ENCODE measurements around the gene BPIFB4.
"Not testable (repeated sequence)": the region's sequence is repeated elsewhere in the genome, so short reads cannot be mapped to it uniquely, and the experiment has no call there.

BPIFB4 gene

DNA sequence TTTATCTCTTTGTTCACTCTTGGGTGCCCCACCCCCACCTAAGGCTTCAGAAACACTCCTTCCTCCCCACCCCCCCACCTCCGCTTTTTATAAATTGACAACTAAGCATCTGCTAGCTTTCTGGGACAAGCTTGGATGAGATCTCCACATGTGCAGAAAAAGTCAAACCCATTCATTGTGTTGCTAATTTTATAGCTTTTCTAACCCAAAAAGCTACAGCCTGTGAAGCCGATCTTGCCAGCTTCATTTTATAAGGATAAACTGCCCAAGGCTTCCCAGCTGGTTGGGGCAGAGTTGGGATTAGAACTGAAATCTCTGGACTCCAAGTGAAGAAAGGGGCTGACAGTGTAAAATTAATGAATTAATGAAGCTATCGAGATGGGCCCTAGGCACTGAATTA lies 24.1 kb downstream of the BPIFB4 start:
- H3K4me3 ChIP-seq (ENCODE audit: low read length in 2 of 2) = no peak overlapping the region
- no peak overlapping the region for H3K9ac ChIP-seq (ENCODE audit: low read length in 2 of 2)
- H3K4me1 ChIP-seq (ENCODE audit: control insufficient read depth, insufficient read depth, low read length) = peaks cover 2% of the 10 kb centered on the region
- H3K27me3 ChIP-seq (ENCODE audit: control insufficient read depth in 1 of 2, insufficient read depth in 2 of 2, low read length in 2 of 2) = peaks cover 0 to 8% of the 10 kb centered on the region in 2 donors
- H3K9me3 ChIP-seq (ENCODE audit: control insufficient read depth in 2 of 2, low read length in 2 of 2) = no peaks in the 10 kb centered on the region
- H3K27ac ChIP-seq (ENCODE audit: low read length) = no peak overlapping the region
- no peaks in the 10 kb centered on the region for H3K36me3 ChIP-seq (ENCODE audit: control insufficient read depth in 2 of 2, insufficient read depth in 2 of 2, low read length in 2 of 2)

DNA sequence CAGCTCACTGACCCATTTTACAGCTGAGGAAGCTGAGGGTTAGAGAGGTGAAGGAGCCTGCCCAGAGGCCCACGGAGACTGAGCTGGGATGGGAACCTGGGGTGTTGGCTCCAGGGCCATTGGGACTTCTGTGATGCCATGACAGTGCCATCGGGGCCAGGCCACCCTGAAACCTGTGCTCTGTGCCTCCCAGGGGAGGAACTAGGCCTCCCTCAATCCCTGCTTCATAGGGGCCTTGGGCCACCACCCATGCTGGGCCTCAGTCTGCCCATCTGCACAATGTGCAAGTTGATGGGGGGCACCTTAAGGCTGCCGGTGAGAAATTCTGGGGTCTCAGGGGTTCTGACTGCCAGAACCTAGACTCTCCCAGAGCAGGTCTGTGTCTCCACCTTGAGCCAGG lies 24.9 kb downstream of the BPIFB4 start:
- Histone ChIP-seq H3K27me3 (ENCODE audit: control insufficient read depth in 1 of 2, insufficient read depth in 2 of 2, low read length in 2 of 2) (peaks cover 0 to 8% of the 10 kb centered on the region in 2 donors), H3K27ac (ENCODE audit: low read length) (no peak overlapping the region), H3K4me3 (ENCODE audit: low read length in 2 of 2) (no peak overlapping the region), H3K9ac (ENCODE audit: low read length in 2 of 2) (no peak overlapping the region), H3K9me3 (ENCODE audit: control insufficient read depth in 2 of 2, low read length in 2 of 2) (no peaks in the 10 kb centered on the region), H3K4me1 (ENCODE audit: control insufficient read depth, insufficient read depth, low read length) (peaks cover 2% of the 10 kb centered on the region), H3K36me3 (ENCODE audit: control insufficient read depth in 2 of 2, insufficient read depth in 2 of 2, low read length in 2 of 2) (no peaks in the 10 kb centered on the region)

DNA sequence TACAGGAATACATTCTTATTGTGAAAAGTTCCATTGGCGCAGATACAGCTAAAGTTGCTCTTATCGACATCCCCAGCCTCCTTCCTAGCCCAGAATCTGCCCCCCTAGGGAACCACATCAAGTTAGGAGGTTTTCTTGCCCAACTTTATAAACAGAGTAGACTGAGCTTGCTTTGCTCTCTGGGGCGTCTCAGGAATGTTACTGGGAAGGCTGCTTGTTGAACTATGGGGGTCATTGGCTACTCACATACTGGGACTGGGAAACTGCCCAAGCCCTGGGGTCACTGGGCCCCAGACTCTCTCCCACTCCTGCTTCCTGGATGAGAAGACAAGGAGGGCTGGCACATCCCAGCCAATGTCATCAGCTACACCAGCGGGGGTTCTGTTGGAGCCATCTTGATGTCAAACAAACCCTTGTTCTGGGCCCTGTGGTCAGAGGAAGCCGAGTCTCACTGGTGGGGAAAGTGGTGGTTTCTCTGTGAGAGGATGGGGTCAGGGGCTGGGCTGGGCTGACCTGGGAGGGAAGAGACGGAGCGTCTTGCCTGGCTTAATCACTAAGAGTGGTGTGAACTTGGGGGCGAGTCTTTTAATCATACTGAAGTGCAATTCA lies 26.0 kb downstream of the BPIFB4 start:
- Histone ChIP-seq H3K4me1 (ENCODE audit: control insufficient read depth, insufficient read depth, low read length) (peaks cover 2% of the 10 kb centered on the region), H3K4me3 (ENCODE audit: low read length in 2 of 2) (no peak overlapping the region), H3K27me3 (ENCODE audit: control insufficient read depth in 1 of 2, insufficient read depth in 2 of 2, low read length in 2 of 2) (peaks cover 0 to 6% of the 10 kb centered on the region in 2 donors), H3K27ac (ENCODE audit: low read length) (no peak overlapping the region), H3K36me3 (ENCODE audit: control insufficient read depth in 2 of 2, insufficient read depth in 2 of 2, low read length in 2 of 2) (no peaks in the 10 kb centered on the region), H3K9ac (ENCODE audit: low read length in 2 of 2) (no peak overlapping the region), H3K9me3 (ENCODE audit: control insufficient read depth in 2 of 2, low read length in 2 of 2) (no peaks in the 10 kb centered on the region)

DNA sequence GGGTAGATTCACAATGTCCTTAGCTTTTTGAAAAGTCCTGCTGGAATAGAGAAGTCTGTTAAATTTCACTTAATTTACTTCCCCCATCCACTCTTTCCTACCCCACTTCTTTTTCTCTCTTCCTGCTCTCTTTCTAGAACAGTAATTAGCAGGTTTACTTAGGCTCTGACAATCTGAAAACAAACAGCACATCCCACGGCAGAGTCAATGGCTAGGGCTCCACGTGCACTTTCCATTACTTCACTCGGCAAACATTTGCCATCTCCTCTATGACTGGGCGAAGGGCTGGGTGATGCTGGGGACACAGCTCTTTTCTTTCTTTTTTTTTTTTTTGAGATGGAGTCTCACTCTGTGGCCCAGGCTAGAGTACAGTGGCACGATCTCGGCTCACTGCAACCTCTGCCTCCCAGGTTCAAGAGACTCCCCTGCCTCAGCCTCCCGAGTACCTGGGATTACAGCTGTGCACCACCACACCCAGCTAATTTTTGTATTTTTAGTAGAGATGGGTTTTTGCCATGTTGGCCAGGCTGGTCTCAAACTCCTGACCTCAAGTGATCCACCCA lies 26.7 kb downstream of the BPIFB4 start:
- H3K27ac ChIP-seq (ENCODE audit: low read length); H3K36me3 ChIP-seq (ENCODE audit: control insufficient read depth in 2 of 2, insufficient read depth in 2 of 2, low read length in 2 of 2); H3K4me3 ChIP-seq (ENCODE audit: low read length in 2 of 2); H3K27me3 ChIP-seq (ENCODE audit: control insufficient read depth in 1 of 2, insufficient read depth in 2 of 2, low read length in 2 of 2); H3K4me1 ChIP-seq (ENCODE audit: control insufficient read depth, insufficient read depth, low read length); H3K9ac ChIP-seq (ENCODE audit: low read length in 2 of 2); H3K9me3 ChIP-seq (ENCODE audit: control insufficient read depth in 2 of 2, low read length in 2 of 2): not testable (repeated sequence)

DNA sequence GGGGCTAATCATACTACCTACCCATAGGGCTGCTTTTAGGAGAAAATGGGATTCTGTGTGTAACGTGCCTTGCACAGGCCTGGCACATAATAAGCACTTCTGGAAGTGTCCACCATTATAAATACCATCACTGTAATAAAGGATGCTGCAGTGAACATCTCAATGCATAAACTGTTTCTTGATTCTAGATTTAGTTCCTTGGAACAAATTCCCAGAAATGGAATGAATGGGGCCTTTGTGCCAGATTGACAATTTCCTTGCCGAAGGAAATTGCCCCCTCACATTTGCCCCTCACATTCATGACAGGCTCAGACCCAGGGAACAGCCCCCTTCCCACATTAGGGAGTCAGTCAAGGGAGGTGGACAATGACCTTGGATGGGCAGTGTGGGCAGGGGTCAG lies 29.2 kb downstream of the BPIFB4 start:
- H3K27ac ChIP-seq (ENCODE audit: low read length) = no peak overlapping the region
- no peaks in the 10 kb centered on the region for H3K36me3 ChIP-seq (ENCODE audit: control insufficient read depth in 2 of 2, insufficient read depth in 2 of 2, low read length in 2 of 2)
- H3K9ac ChIP-seq (ENCODE audit: low read length in 2 of 2) = no peak overlapping the region
- H3K4me3 ChIP-seq (ENCODE audit: low read length in 2 of 2) = no peak overlapping the region
- no peaks in the 10 kb centered on the region for H3K9me3 ChIP-seq (ENCODE audit: control insufficient read depth in 2 of 2, low read length in 2 of 2)
- H3K4me1 ChIP-seq (ENCODE audit: control insufficient read depth, insufficient read depth, low read length) = peaks cover 2% of the 10 kb centered on the region
- no peaks in the 10 kb centered on the region for H3K27me3 ChIP-seq (ENCODE audit: control insufficient read depth in 1 of 2, insufficient read depth in 2 of 2, low read length in 2 of 2)

DNA sequence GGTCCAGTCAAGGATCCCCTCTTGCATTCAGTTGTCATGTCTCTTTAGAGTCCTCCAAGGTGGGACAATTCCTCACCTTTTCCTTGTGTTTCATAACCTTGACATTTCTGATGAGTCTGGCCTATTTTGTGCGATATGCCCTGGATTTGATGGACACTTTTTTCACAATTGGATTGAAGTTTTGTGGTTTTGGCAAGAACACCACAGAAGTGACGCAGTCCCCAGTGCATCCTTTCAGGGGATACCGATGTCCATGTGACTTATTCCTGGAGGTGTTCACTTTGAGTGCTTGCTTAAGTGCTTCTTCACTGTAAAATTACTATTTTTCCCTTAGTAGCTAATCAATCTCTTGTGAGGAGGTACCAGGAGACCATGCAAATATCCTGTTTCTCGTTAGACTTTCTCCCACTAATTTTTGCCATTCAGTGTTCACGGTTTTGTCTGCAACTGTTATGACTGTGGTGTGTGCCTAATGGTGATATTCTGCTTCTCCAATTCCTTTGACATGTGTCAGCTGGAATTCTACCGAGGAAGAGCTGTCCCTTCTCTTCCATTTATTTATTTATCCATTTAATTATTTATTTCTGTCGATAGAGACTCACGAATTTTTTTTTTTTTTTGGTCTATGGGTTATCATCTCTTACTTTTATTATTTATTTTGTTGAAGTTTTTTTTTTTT lies 30.8 kb downstream of the BPIFB4 start:
- no peaks in the 10 kb centered on the region for H3K36me3 ChIP-seq (ENCODE audit: control insufficient read depth in 2 of 2, insufficient read depth in 2 of 2, low read length in 2 of 2)
- no peaks in the 10 kb centered on the region for H3K9me3 ChIP-seq (ENCODE audit: control insufficient read depth in 2 of 2, low read length in 2 of 2)
- no peak overlapping the region for H3K27ac ChIP-seq (ENCODE audit: low read length)
- no peaks in the 10 kb centered on the region for H3K27me3 ChIP-seq (ENCODE audit: control insufficient read depth in 1 of 2, insufficient read depth in 2 of 2, low read length in 2 of 2)
- peaks cover 2% of the 10 kb centered on the region for H3K4me1 ChIP-seq (ENCODE audit: control insufficient read depth, insufficient read depth, low read length)
- no peak overlapping the region for H3K9ac ChIP-seq (ENCODE audit: low read length in 2 of 2)
- no peak overlapping the region for H3K4me3 ChIP-seq (ENCODE audit: low read length in 2 of 2)

DNA sequence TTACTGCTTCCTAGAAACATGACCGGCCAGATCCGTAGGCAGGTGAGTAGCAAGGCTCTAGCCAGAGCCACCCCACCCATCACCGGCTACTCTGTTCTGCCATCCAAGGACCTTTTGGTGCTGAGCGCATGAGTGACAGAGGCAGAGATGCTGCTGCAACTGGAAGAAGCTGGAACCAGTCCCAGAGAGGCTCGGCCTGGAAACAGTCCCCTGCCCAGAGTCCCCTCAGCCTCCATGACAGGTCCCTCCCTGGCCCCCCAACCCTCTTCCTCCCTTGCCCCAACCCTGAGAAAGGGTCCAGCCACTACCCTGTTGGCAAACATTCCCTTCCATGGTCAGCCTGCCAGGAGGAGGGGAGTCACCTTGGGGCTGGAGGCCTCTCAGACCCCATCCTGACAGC lies 31.9 kb downstream of the BPIFB4 start:
- Histone ChIP-seq H3K9me3 (ENCODE audit: control insufficient read depth in 2 of 2, low read length in 2 of 2) (no peaks in the 10 kb centered on the region), H3K4me3 (ENCODE audit: low read length in 2 of 2) (no peak overlapping the region), H3K27me3 (ENCODE audit: control insufficient read depth in 1 of 2, insufficient read depth in 2 of 2, low read length in 2 of 2) (no peaks in the 10 kb centered on the region), H3K36me3 (ENCODE audit: control insufficient read depth in 2 of 2, insufficient read depth in 2 of 2, low read length in 2 of 2) (no peaks in the 10 kb centered on the region), H3K9ac (ENCODE audit: low read length in 2 of 2) (no peak overlapping the region), H3K27ac (ENCODE audit: low read length) (no peak overlapping the region), H3K4me1 (ENCODE audit: control insufficient read depth, insufficient read depth, low read length) (no peaks in the 10 kb centered on the region)

DNA sequence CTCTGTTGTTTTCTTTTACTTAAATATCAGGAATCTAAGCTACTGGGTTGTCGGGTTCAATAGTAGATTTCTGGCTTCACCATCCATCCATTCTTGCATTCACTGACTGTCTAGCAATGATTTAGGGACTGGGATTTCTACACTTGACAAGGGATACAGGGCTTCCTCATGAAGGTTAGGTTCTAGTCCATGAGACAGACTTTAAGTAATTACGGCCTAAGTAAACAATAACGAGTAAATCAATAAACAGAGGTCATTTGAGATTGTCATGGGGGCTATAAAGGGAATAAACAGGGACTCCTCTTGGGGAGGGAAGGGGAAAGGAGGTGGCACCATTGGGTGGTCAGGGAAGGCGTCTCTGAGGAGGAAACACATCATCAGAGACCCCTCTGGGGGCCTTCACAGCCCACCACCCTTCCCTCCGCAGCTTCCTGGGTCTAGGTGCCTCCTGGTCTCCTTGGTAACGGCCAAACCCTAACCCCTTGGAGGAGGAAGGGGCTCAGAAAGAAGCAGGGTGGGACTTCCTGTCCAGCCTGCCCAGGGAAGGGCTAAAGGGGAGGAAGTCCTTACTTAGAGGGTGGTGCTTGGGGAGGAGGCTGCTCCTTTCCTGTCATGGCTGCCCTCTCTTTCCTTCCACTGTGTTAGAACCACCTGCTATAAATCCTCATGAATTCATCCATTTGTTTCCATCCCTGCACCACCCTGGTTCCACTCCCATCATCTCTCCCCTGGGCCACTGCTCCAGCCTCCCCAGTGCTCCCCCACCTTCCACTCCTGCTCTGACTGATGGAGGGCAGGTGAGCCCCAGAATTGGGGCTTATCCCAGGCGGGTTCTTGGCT lies 33.3 kb downstream of the BPIFB4 start:
- Histone ChIP-seq H3K27ac (ENCODE audit: low read length) (no peak overlapping the region), H3K27me3 (ENCODE audit: control insufficient read depth in 1 of 2, insufficient read depth in 2 of 2, low read length in 2 of 2) (no peaks in the 10 kb centered on the region), H3K4me3 (ENCODE audit: low read length in 2 of 2) (no peak overlapping the region), H3K9me3 (ENCODE audit: control insufficient read depth in 2 of 2, low read length in 2 of 2) (no peaks in the 10 kb centered on the region), H3K36me3 (ENCODE audit: control insufficient read depth in 2 of 2, insufficient read depth in 2 of 2, low read length in 2 of 2) (no peaks in the 10 kb centered on the region), H3K9ac (ENCODE audit: low read length in 2 of 2) (no peak overlapping the region), H3K4me1 (ENCODE audit: control insufficient read depth, insufficient read depth, low read length) (no peaks in the 10 kb centered on the region)

DNA sequence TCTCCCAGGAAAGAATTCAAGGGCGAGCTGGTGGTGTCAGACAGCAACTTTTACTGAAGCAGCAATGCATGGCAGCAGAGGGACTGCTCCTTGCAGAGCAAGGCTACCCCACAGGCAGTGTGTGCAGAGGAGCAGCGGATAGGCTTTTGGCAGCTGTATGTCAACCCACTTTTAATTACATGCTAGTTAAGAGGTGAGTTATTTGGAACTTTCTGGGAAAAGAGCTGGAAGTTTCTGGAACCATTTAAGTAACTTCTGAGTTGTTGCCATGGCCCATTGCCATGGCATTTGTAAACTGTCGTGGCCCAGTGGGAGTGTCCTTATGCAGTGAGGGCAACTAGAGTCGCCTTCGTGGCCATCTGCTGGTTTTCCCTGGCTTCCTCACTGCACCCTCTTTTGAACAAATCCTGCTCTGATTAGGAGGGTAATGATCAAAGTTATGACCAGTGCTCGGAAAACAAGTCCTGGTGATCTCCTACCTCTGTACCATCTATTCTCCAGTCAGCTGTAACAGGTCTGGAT lies 34.0 kb downstream of the BPIFB4 start:
- Histone ChIP-seq H3K27ac (ENCODE audit: low read length) (no peak overlapping the region), H3K4me3 (ENCODE audit: low read length in 2 of 2) (no peak overlapping the region), H3K9ac (ENCODE audit: low read length in 2 of 2) (no peak overlapping the region), H3K4me1 (ENCODE audit: control insufficient read depth, insufficient read depth, low read length) (no peaks in the 10 kb centered on the region), H3K27me3 (ENCODE audit: control insufficient read depth in 1 of 2, insufficient read depth in 2 of 2, low read length in 2 of 2) (no peaks in the 10 kb centered on the region), H3K9me3 (ENCODE audit: control insufficient read depth in 2 of 2, low read length in 2 of 2) (no peaks in the 10 kb centered on the region), H3K36me3 (ENCODE audit: control insufficient read depth in 2 of 2, insufficient read depth in 2 of 2, low read length in 2 of 2) (no peaks in the 10 kb centered on the region)

DNA sequence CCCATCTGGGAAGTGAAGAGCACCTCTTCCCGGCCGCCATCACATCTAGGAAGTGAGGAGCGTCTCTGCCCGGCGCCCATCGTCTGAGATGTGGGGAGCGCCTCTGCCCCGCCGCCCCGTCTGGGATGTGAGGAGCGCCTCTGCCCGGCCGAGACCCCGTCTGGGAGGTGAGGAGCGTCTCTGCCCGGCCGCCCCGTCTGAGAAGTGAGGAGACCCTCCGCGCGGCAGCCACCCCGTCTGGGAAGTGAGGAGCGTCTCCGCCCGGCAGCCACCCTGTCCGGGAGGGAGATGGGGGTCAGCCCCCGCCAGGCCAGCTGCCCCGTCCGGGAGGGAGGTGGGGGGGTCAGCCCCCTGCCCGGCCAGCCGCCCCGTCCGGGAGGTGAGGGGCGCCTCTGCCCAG lies 36.1 kb downstream of the BPIFB4 start:
- H3K27me3 ChIP-seq (ENCODE audit: control insufficient read depth in 1 of 2, insufficient read depth in 2 of 2, low read length in 2 of 2); H3K9ac ChIP-seq (ENCODE audit: low read length in 2 of 2); H3K9me3 ChIP-seq (ENCODE audit: control insufficient read depth in 2 of 2, low read length in 2 of 2); H3K36me3 ChIP-seq (ENCODE audit: control insufficient read depth in 2 of 2, insufficient read depth in 2 of 2, low read length in 2 of 2); H3K4me3 ChIP-seq (ENCODE audit: low read length in 2 of 2); H3K4me1 ChIP-seq (ENCODE audit: control insufficient read depth, insufficient read depth, low read length); H3K27ac ChIP-seq (ENCODE audit: low read length): not testable (repeated sequence)
